ENCODE results near the gene SETBP1. TPM values are rescaled to one million over a fixed set of nuclear protein-coding genes. Genes with fewer than 3 reads are reported as not detected.

Gene SETBP1
- total RNA-seq, 1 donor from 2014 or later = 12.4 TPM

DNA sequence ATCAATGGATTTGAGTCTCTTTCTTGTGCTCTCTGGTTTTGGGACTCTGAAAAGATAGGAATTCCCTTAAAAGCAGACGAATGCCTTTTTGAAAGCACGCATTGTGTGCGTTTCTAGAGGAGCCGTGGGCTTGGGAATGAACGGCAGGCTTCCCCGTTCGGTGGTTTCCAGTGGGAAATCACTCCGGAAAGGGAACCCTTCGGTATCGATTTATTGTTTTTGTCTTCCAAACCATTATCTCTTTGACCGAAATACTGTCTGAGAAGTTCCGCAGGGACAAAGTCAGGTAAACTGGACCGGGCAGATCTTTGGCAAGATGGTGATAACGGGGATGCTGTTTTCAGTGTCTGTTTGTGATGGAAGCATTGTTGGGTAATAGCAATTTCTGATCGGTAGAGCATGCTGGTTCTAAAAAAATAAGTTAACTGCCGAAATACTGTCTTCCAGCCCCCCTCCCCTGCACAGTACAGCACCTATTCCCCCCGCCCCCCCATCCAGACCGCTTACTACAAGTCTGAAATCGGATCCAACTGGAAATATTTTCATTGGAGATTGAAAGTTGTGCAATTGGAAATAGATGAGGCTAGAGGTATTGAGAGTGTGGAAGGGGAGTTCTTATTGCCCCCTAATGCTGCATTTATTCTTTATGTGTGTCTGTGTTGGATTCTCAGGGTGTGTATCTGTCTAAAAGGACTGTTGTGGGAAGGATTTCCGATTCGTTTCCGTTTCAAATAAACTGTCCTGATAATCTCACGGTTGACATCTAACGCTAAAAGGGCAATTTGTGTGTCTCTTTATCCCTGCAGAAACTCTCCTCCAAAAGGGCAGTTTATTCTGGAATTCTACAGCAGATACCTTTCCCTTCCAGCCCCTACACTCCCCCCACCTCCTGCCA lies 635 bp downstream of the SETBP1 start:
- Mint-ChIP-seq H3K27ac (ENCODE audit: unreplicated experiment) (peak overlapping the region; percentile 26), H3K9me3 (ENCODE audit: unreplicated experiment) (no peaks in the 10 kb centered on the region), H3K27me3 (ENCODE audit: low read depth, unreplicated experiment) (peaks cover 3% of the 10 kb centered on the region), H3K36me3 (ENCODE audit: low read depth, unreplicated experiment) (no peaks in the 10 kb centered on the region), H3K4me3 (ENCODE audit: unreplicated experiment) (no peak overlapping the region), H3K4me1 (ENCODE audit: low read depth, unreplicated experiment) (peaks cover 3% of the 10 kb centered on the region)
- DNase-seq (ENCODE audit: low read depth) (no peak), FAIRE-seq (peak; percentile 20)
- Histone ChIP-seq H3K79me2 (ENCODE audit: insufficient read depth, low read length) (peaks cover 7% of the 10 kb centered on the region), H3K4me1 (ENCODE audit: insufficient read depth, low read length) (peaks cover 15% of the 10 kb centered on the region), H3K4me2 (ENCODE audit: low read length) (peak overlapping the region; percentile 100), H3K9ac (ENCODE audit: low read length) (peak overlapping the region; percentile 67), H4K20me1 (ENCODE audit: insufficient read depth, low read length) (no peaks in the 10 kb centered on the region), H3K9me3 (ENCODE audit: insufficient read depth, low read depth, low read length) (no peaks in the 10 kb centered on the region), H3K27ac (ENCODE audit: low read depth, low read length) (no peak overlapping the region), H3K36me3 (ENCODE audit: insufficient read depth, low read length) (no peaks in the 10 kb centered on the region), H3K27me3 (ENCODE audit: insufficient read depth, low read length) (peaks cover 9% of the 10 kb centered on the region), H3K4me3 (ENCODE audit: insufficient read depth, low read depth, low read length) (peak overlapping the region; percentile 72), H2AFZ (ENCODE audit: low read depth, low read length) (peak overlapping the region; percentile 50)
- TF ChIP-seq EZH2 (IDR thresholded peaks at IDR 0.05; ENCODE audit: insufficient read depth, low read length) = peak; percentile 11
- TF ChIP-seq, protein P1, sequence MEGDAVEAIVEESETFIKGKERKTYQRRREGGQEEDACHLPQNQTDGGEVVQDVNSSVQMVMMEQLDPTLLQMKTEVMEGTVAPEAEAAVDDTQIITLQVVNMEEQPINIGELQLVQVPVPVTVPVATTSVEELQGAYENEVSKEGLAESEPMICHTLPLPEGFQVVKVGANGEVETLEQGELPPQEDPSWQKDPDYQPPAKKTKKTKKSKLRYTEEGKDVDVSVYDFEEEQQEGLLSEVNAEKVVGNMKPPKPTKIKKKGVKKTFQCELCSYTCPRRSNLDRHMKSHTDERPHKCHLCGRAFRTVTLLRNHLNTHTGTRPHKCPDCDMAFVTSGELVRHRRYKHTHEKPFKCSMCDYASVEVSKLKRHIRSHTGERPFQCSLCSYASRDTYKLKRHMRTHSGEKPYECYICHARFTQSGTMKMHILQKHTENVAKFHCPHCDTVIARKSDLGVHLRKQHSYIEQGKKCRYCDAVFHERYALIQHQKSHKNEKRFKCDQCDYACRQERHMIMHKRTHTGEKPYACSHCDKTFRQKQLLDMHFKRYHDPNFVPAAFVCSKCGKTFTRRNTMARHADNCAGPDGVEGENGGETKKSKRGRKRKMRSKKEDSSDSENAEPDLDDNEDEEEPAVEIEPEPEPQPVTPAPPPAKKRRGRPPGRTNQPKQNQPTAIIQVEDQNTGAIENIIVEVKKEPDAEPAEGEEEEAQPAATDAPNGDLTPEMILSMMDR (IDR thresholded peaks at IDR 0.05; ENCODE audit: insufficient read depth, low read depth, low read length) = no peak

DNA sequence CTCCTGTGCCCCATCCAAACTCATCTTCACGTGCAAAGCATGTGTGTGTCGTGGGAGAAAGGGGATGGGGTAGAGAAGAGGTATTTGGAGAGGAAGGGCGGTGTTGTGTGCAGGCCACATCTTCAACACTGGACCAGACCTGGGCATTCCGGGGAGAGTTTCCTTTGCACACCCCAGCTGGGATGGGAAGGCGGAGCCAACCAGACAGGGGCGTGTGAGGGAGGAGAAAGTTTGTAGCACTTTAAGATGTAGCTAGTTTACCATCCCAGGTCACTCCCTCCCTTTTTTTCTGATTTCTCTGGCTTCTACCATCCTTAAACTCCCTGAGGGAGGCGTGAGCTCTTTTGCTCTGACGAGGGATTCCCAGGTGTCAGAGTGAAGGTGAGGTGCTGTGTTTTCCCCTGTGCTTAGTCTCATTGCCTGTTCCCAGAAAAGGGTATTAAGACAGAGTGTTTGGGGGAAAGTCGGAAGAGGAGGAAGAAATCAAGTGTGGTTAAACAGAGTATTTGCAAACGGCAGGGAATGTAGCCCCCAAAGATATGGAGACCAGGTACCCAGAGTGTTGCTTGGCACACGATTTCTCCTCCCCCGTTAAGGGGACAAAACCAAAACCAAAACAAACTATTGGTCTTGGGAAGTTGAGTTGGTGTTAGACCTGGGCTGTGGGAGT lies 1.6 kb downstream of the SETBP1 start:
- Histone ChIP-seq H3K79me2 (ENCODE audit: insufficient read depth, low read length) (peaks cover 7% of the 10 kb centered on the region), H4K20me1 (ENCODE audit: insufficient read depth, low read length) (no peaks in the 10 kb centered on the region), H3K4me3 (ENCODE audit: insufficient read depth, low read depth, low read length) (peak overlapping the region; percentile 27), H3K9ac (ENCODE audit: low read length) (no peak overlapping the region), H3K4me1 (ENCODE audit: insufficient read depth, low read length) (peaks cover 15% of the 10 kb centered on the region), H3K27me3 (ENCODE audit: insufficient read depth, low read length) (peaks cover 9% of the 10 kb centered on the region), H3K4me2 (ENCODE audit: low read length) (peak overlapping the region; percentile 100), H2AFZ (ENCODE audit: low read depth, low read length) (no peak overlapping the region), H3K36me3 (ENCODE audit: insufficient read depth, low read length) (no peaks in the 10 kb centered on the region), H3K27ac (ENCODE audit: low read depth, low read length) (no peak overlapping the region), H3K9me3 (ENCODE audit: insufficient read depth, low read depth, low read length) (no peaks in the 10 kb centered on the region)
- H3K4me3 Mint-ChIP-seq (ENCODE audit: unreplicated experiment) = no peak overlapping the region
- peaks cover 3% of the 10 kb centered on the region for H3K9me3 Mint-ChIP-seq (ENCODE audit: unreplicated experiment)
- no peak overlapping the region for H3K27ac Mint-ChIP-seq (ENCODE audit: unreplicated experiment)
- TF ChIP-seq, protein P1 (IDR thresholded peaks at IDR 0.05; ENCODE audit: insufficient read depth, low read depth, low read length) = no peak
- no peak for TF ChIP-seq EZH2 (IDR thresholded peaks at IDR 0.05; ENCODE audit: insufficient read depth, low read length)
- DNase-seq (ENCODE audit: low read depth) = no peak
- H3K27me3 Mint-ChIP-seq (ENCODE audit: low read depth, unreplicated experiment) = peaks cover 2% of the 10 kb centered on the region
- no peaks in the 10 kb centered on the region for H3K36me3 Mint-ChIP-seq (ENCODE audit: low read depth, unreplicated experiment)
- peaks cover 3% of the 10 kb centered on the region for H3K4me1 Mint-ChIP-seq (ENCODE audit: low read depth, unreplicated experiment)
- no peak for FAIRE-seq

All from astrocyte (in vitro differentiated cells and primary cell).